ENCODE data around the gene CDC27.

GRCh38 chr17:47072886-47073285, 116.2 kb downstream of the CDC27 start:
- no peak for TF ChIP-seq EZH2 (IDR thresholded peaks at IDR 0.05)
- TF ChIP-seq, protein P1, sequence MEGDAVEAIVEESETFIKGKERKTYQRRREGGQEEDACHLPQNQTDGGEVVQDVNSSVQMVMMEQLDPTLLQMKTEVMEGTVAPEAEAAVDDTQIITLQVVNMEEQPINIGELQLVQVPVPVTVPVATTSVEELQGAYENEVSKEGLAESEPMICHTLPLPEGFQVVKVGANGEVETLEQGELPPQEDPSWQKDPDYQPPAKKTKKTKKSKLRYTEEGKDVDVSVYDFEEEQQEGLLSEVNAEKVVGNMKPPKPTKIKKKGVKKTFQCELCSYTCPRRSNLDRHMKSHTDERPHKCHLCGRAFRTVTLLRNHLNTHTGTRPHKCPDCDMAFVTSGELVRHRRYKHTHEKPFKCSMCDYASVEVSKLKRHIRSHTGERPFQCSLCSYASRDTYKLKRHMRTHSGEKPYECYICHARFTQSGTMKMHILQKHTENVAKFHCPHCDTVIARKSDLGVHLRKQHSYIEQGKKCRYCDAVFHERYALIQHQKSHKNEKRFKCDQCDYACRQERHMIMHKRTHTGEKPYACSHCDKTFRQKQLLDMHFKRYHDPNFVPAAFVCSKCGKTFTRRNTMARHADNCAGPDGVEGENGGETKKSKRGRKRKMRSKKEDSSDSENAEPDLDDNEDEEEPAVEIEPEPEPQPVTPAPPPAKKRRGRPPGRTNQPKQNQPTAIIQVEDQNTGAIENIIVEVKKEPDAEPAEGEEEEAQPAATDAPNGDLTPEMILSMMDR (IDR thresholded peaks at IDR 0.05), result no peak
- TF ChIP-seq EZH2phosphoT487 (IDR thresholded peaks at IDR 0.05), result no peak

All from neural progenitor cell (in vitro differentiated cells).